SK-N-SH (cell line): Measurements from ENCODE around the gene FGF4. TPM values are rescaled to one million over a fixed set of nuclear protein-coding genes. Genes with fewer than 3 reads are reported as not detected.

Experiments used
- CTCF ChIA-PET: fragments of 300-600, 350-600 bp; formaldehyde crosslinking; extraction: SDS; loops from one replicate; lab custom pipeline; 2021; lab: Yijun Ruan, JAX
- POLR2A ChIA-PET: fragments of 350-600 bp; sonication (Branson Sonifier 250); formaldehyde crosslinking; extraction: SDS; loops from one replicate; lab custom pipeline; 2020; ENCODE audit warnings: antibody characterized with exemption, inconsistent platforms; lab: Yijun Ruan, JAX
- DNase-seq: peaks from one replicate; pipeline ENCODE4 v3.0.0; 2012
- H2AFZ ChIP-seq: fragments of 200-600 bp; sonication (generic); 2 replicates; pipeline ENCODE4 v1.8.1; 2016; ENCODE audit warnings: antibody characterized with exemption, mild to moderate bottlenecking, low read depth
- H3F3A ChIP-seq: fragments of 200-600 bp; sonication (generic); replicated peaks from 2 replicates; pipeline ENCODE3; 2016; ENCODE audit warnings: antibody characterized with exemption, mild to moderate bottlenecking; ENCODE audit not compliant: insufficient read depth
- H3K27ac ChIP-seq, 2 experiments: fragments of 200-500 bp in 1 of 2; fragments of 200-600 bp in 1 of 2; sonication (Bioruptor generic) in 1 of 2; sonication (generic), shearing (Covaris generic) in 1 of 2; 2 replicates each; pipeline versions ENCODE4 v1.5.1 to v1.6.1; 2014 to 2016; ENCODE audit warnings: low read depth in 2 of 2, inconsistent platforms in 1 of 2, low read length in 1 of 2, mild to moderate bottlenecking in 1 of 2, mixed read lengths in 1 of 2
- H3K27me3 ChIP-seq: fragments of 200-600 bp; sonication (generic), shearing (Covaris generic); 2 replicates; pipeline ENCODE4 v1.6.1; 2016; ENCODE audit warnings: mixed run types; ENCODE audit not compliant: insufficient read depth
- H3K36me3 ChIP-seq, 2 experiments: fragments of 200-500 bp in 1 of 2; fragments of 200-600 bp in 1 of 2; sonication (Bioruptor generic) in 1 of 2; sonication (generic) in 1 of 2; replicated peaks in 1 of 2; 2 replicates each; pipeline versions ENCODE3 to v1.5.1; 2014 to 2016; ENCODE audit warnings: low read length in 1 of 2, mild to moderate bottlenecking in 1 of 2; ENCODE audit not compliant: insufficient read depth in 2 of 2, control insufficient read depth in 1 of 2
- H3K4me1 ChIP-seq, 2 experiments: fragments of 200-500 bp in 1 of 2; fragments of 200-600 bp in 1 of 2; sonication (Bioruptor generic) in 1 of 2; sonication (generic), shearing (Covaris generic) in 1 of 2; 2 replicates each; pipeline versions ENCODE4 v1.5.1 to v1.6.1; 2014 to 2016; ENCODE audit warnings: low read depth in 1 of 2, low read length in 1 of 2, mixed run types in 1 of 2; ENCODE audit not compliant: insufficient read depth in 2 of 2, control insufficient read depth in 1 of 2
- H3K4me2 ChIP-seq: fragments of 200-600 bp; sonication (generic), shearing (Covaris generic); 2 replicates; pipeline ENCODE4 v1.6.1; 2017; ENCODE audit warnings: mixed run types
- H3K4me3 ChIP-seq, 2 experiments: fragments of 200-500 bp in 1 of 2; fragments of 200-600 bp in 1 of 2; sonication (Bioruptor generic) in 1 of 2; sonication (generic), shearing (Covaris generic) in 1 of 2; 2 replicates each; pipeline versions ENCODE4 v1.5.1 to v1.8.1; 2014 to 2016; ENCODE audit warnings: low read depth in 2 of 2, inconsistent platforms in 1 of 2, low read length in 1 of 2, mild to moderate bottlenecking in 1 of 2, mixed read lengths in 1 of 2, moderate library complexity in 1 of 2
- H3K79me2 ChIP-seq: fragments of 200-600 bp; sonication (generic); 2 replicates; pipeline ENCODE4 v1.8.1; 2017; ENCODE audit warnings: mild to moderate bottlenecking; ENCODE audit not compliant: insufficient read depth
- H3K9ac ChIP-seq: fragments of 200-600 bp; sonication (generic); 2 replicates; pipeline ENCODE4 v1.6.1; 2017; ENCODE audit warnings: mixed run types
- H3K9me2 ChIP-seq: fragments of 200-600 bp; sonication (generic); 2 replicates; pipeline ENCODE4 v1.6.1; 2017; ENCODE audit warnings: mixed run types
- H3K9me3 ChIP-seq: fragments of 200-600 bp; sonication (generic); 2 replicates; pipeline ENCODE4 v1.6.1; 2017; ENCODE audit warnings: mixed run types, mild to moderate bottlenecking, moderate library complexity
- H4K20me1 ChIP-seq: fragments of 200-600 bp; sonication (generic); 2 replicates; pipeline ENCODE4 v1.6.1; 2017; ENCODE audit warnings: mild to moderate bottlenecking, mixed run types; ENCODE audit not compliant: insufficient read depth
- CHD2 ChIP-seq: fragments of 150-350 bp; IDR thresholded peaks from 2 replicates; pipeline ENCODE4 v1.6.1; 2018; ENCODE audit warnings: low read length; ENCODE audit not compliant: partially characterized antibody
- ELF1 ChIP-seq: IDR thresholded peaks from 2 replicates; pipeline ENCODE4 v1.4.0; 2012
- EP300 ChIP-seq, 2 experiments: IDR thresholded peaks; 2 replicates each; pipeline versions ENCODE4 v1.4.0 to v1.6.1; 2012; ENCODE audit warnings: borderline replicate concordance in 1 of 2, low read depth in 1 of 2, low read length in 1 of 2
- EZH2phosphoT487 ChIP-seq: fragments of 200-600 bp; sonication (generic); IDR thresholded peaks from 2 replicates; pipeline ENCODE4 v1.6.1; 2017; ENCODE audit warnings: low read depth, mixed run types, mild to moderate bottlenecking, antibody characterized with exemption, moderate library complexity, borderline replicate concordance
- FOSL2 ChIP-seq: IDR thresholded peaks from 2 replicates; pipeline ENCODE4 v1.4.0; 2012; ENCODE audit warnings: low read depth, mild to moderate bottlenecking, moderate library complexity, borderline replicate concordance
- FOXJ3 ChIP-seq: sonication (generic); formaldehyde crosslinking; IDR thresholded peaks from 2 replicates; pipeline ENCODE4 v1.5.1; 2020; ENCODE audit warnings: mild to moderate bottlenecking, missing genetic modification reagents
- FOXM1 ChIP-seq: IDR thresholded peaks from 2 replicates; pipeline ENCODE4 v1.4.0; 2012; ENCODE audit warnings: low read depth, mild to moderate bottlenecking
- GABPA ChIP-seq: IDR thresholded peaks from 2 replicates; pipeline ENCODE4 v1.4.0; 2012; ENCODE audit warnings: low read depth, mild to moderate bottlenecking
- MAX ChIP-seq: IDR thresholded peaks from 2 replicates; pipeline ENCODE4 v1.4.0; 2012; ENCODE audit warnings: low read depth
- MXI1 ChIP-seq: IDR thresholded peaks from 2 replicates; pipeline ENCODE4 v1.6.1; 2012; ENCODE audit warnings: mild to moderate bottlenecking, low read depth, low read length, improper control_type of control experiment
- NFIC ChIP-seq: IDR thresholded peaks from 2 replicates; pipeline ENCODE4 v1.4.0; 2012; ENCODE audit warnings: borderline replicate concordance
- POLR2AphosphoS5 ChIP-seq: IDR thresholded peaks from 2 replicates; pipeline ENCODE4 v1.6.1; 2012; ENCODE audit warnings: low read depth, low read length
- RAD21 ChIP-seq: IDR thresholded peaks from 2 replicates; pipeline ENCODE4 v1.6.1; 2012; ENCODE audit warnings: mild to moderate bottlenecking, low read length
- RCOR1 ChIP-seq: fragments of 150-350 bp; IDR thresholded peaks from 2 replicates; pipeline ENCODE4 v1.6.1; 2017; ENCODE audit warnings: antibody characterized with exemption, low read length
- RXRA ChIP-seq: IDR thresholded peaks from 2 replicates; pipeline ENCODE4 v1.4.0; 2012; ENCODE audit warnings: low read depth, mild to moderate bottlenecking, borderline replicate concordance
- SIN3A ChIP-seq: IDR thresholded peaks from 2 replicates; pipeline ENCODE4 v1.6.1; 2012; ENCODE audit warnings: low read depth, mild to moderate bottlenecking, low read length, moderate library complexity, borderline replicate concordance
- SMC3 ChIP-seq: IDR thresholded peaks from 2 replicates; pipeline ENCODE4 v1.6.1; 2012; ENCODE audit warnings: low read depth, low read length, improper control_type of control experiment
- USF1 ChIP-seq: IDR thresholded peaks from 2 replicates; pipeline ENCODE4 v1.4.0; 2012; ENCODE audit warnings: low read depth, borderline replicate concordance
- USF2 ChIP-seq: fragments of 150-350 bp; IDR thresholded peaks from 2 replicates; pipeline ENCODE4 v1.6.1; 2017; ENCODE audit warnings: antibody characterized with exemption, low read length, low read depth, borderline replicate concordance
- ZBTB33 ChIP-seq: IDR thresholded peaks from 2 replicates; pipeline ENCODE4 v1.4.0; 2012; ENCODE audit warnings: low read depth, borderline replicate concordance
- WGBS: methylation state at CpG from one replicate; pipeline ENCODE4 v1.1.6; 2017; ENCODE audit warnings: low lambda C conversion rate; 5-methylcytosine and 5-hydroxymethylcytosine counted together
- polyA plus RNA-seq, 3 experiments: library from polyadenylated mRNA; depleted of rRNA; stranded (reverse); fragments of >200 nt; gene quantifications; 2 replicates each; pipeline ENCODE4 v1.2.3, GENCODE V29; 2012

Gene FGF4
- polyA plus RNA-seq, 1 of the 3 experiments (the other 2 are of a cell fraction) = not detected

- CTCF ChIA-PET = interaction anchor here (0.9 kb wide), 1 partner anchor 17 kb away, joined by 3 read pairs; no protein-coding TSS in a partner anchor
- Histone ChIP-seq H3K9me2 (no peaks in the 10 kb centered on the region), H3K36me3 (no peaks in the 10 kb centered on the region), H3K4me2 (no peak overlapping the region)
- TF ChIP-seq RAD21 (no peak), EZH2phosphoT487 (no peak), FOSL2 (no peak), POLR2AphosphoS5 (no peak), RXRA (no peak), ELF1 (no peak), MAX (no peak), CHD2 (no peak), EP300 (IDR thresholded peaks at IDR 0.05; ENCODE audit: borderline replicate concordance in 1 of 2, low read depth in 1 of 2, low read length in 1 of 2) (no peak), NFIC (no peak), FOXJ3 (CRISPR knock-in tag) (no peak), SMC3 (no peak), USF1 (no peak), FOXM1 (no peak), SIN3A (no peak), USF2 (no peak), RCOR1 (no peak), MXI1 (no peak), GABPA (no peak), ZBTB33 (no peak)
- TF ChIP-seq, all 33 proteins: peak for 0
- no peaks in the 10 kb centered on the region for H3K9me3 ChIP-seq
- no peaks in the 10 kb centered on the region for H3F3A ChIP-seq
- no peaks in the 10 kb centered on the region for H3K4me1 ChIP-seq
- H4K20me1 ChIP-seq = no peaks in the 10 kb centered on the region
- no peak overlapping the region for H3K27ac ChIP-seq
- no peaks in the 10 kb centered on the region for H3K79me2 ChIP-seq
- no peak overlapping the region for H3K9ac ChIP-seq
- peaks cover 25% of the 10 kb centered on the region for H3K27me3 ChIP-seq
- 15% methylated on average over 7 of the region's 8 CpGs for WGBS
- H3K4me3 ChIP-seq = no peak overlapping the region
- POLR2A ChIA-PET = no interaction called here
- DNase-seq = no peak
- H2AFZ ChIP-seq = no peak overlapping the region
These were observed 6.1 kb upstream of the FGF4 start for GRCh38 chr11:69781241-69781640.
